IgD-negative memory B cell (primary cell): ENCODE results near the gene UBTD1. TPM values are rescaled to one million over a fixed set of nuclear protein-coding genes. Genes with fewer than 3 reads are reported as not detected.
"Not testable (repeated sequence)": the region's sequence is repeated elsewhere in the genome, so short reads cannot be mapped to it uniquely, and the experiment has no call there.

Source experiments
- H3K27ac Mint-ChIP-seq, 3 donors: one replicate each; pipeline ENCODE4 v1.8.0; 2020 to 2022; ENCODE audit warnings: mild to moderate bottlenecking in 3 of 3, mixed read lengths in 3 of 3, moderate library complexity in 1 of 3
- H3K27me3 Mint-ChIP-seq: one replicate; pipeline ENCODE4 v1.8.0; 2021; ENCODE audit warnings: mixed read lengths
- H3K36me3 Mint-ChIP-seq: one replicate; pipeline ENCODE4 v1.8.0; 2020; ENCODE audit warnings: mild to moderate bottlenecking, mixed read lengths
- H3K4me1 Mint-ChIP-seq, 3 donors: one replicate each; pipeline ENCODE4 v1.8.0; 2020 to 2022; ENCODE audit warnings: mixed read lengths in 3 of 3, mild to moderate bottlenecking in 1 of 3
- H3K4me3 Mint-ChIP-seq, 4 donors: one replicate each; pipeline ENCODE4 v1.8.0; 2020 to 2022; ENCODE audit warnings: mild to moderate bottlenecking in 4 of 4, mixed read lengths in 4 of 4, moderate library complexity in 3 of 4
- H3K9me3 Mint-ChIP-seq, 3 donors: one replicate each; pipeline ENCODE4 v1.8.0; 2020 to 2021; ENCODE audit warnings: mixed read lengths in 3 of 3, mild to moderate bottlenecking in 1 of 3
- polyA plus RNA-seq: library from polyadenylated mRNA; unstranded; fragments of 300-500 nt; fragmentation: Illumina TruSeq; gene quantifications from one replicate; pipeline ENCODE4 v1.2.3, GENCODE V29; 2021

Gene UBTD1
- polyA plus RNA-seq, 1 donor from 2014 or later = 1.2 TPM

DNA sequence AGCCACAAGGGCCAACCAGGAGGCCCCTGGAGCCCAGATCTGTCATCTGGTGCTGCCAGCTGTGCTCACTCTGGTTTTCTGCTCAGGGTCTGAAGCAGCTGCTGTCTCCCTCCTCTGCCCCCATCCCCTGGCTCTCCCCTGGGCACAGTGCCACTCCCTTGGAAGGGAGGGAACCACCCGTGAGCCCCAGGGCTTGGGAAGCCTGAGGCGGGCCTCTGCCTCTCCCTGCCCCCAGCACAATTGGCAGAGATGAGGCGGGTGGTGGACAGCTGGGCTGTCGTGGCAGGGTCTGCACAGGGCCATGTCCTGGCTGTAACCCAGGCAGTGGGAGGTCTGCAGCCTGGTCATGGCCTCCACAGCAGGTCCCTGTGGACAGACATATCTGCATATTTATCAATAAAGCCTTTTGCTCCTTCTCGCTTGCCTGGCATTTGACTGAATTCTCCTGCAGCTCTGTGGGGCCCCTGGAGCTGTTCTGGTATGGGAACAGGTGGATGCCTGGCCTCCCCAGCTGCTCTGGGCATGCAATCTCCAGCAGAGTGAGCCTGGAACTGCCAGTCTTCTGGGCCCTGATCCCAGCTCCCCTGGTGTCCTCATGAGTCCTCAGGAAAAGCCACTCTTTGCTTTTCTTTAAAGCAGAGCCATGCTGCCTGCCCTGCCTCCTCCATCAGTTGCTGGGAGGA, 72.2 kb downstream of the UBTD1 start:
- Mint-ChIP-seq H3K27me3 (peaks cover 3% of the 10 kb centered on the region), H3K36me3 (no peaks in the 10 kb centered on the region), H3K4me1 (no peaks in the 10 kb centered on the region), H3K27ac (no peak overlapping the region), H3K4me3 (no peak overlapping the region), H3K9me3 (no peaks in the 10 kb centered on the region)

GRCh38 chr10:97571622-97572021, 72.9 kb downstream of the UBTD1 start:
- no peaks in the 10 kb centered on the region for H3K36me3 Mint-ChIP-seq
- H3K27ac Mint-ChIP-seq = no peak overlapping the region
- peaks cover 3% of the 10 kb centered on the region for H3K27me3 Mint-ChIP-seq
- H3K4me3 Mint-ChIP-seq = no peak overlapping the region
- H3K9me3 Mint-ChIP-seq = no peaks in the 10 kb centered on the region
- no peaks in the 10 kb centered on the region for H3K4me1 Mint-ChIP-seq

DNA sequence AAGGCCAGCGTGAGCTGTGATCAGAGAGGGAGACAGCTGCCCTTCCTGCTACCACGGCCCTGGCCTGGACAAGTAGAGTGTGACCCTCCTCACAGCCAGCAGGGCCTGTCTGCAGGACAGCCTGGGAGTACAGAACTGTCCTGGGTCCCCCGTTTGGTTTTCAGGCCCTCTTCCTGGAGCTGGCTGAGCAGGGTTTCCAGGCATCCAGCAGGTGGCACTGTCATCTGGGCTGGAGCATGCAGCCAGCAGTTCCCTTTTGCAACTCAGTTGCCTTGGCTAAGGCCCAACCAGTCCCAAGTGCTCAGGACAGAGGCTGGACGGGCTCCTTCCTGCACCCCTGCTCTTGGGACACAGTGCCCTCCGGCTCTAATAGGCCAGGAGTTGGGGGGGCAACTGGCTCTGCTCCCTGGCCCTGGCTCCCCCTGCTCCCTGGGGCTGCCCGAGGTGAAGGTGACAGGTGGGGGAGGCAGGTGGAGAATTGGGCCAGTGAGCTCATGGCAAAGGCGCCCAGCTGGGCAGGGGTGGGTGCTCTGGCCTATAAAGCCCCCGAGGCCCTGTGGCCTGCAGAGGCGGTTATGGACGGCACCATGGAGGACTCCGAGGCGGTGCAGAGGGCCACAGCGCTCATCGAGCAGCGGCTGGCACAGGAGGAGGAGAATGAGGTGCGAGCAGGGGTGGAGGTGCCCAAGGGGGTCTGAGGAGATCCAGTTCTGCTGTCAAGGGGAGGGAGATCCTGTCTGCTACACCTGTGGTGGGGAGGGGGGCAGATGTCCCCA, 73.7 kb downstream of the UBTD1 start, which contains the start of gene ANKRD2:
Gene ANKRD2, plus strand, starts transcription at position 566 of the 776 bp plus-strand sequence. Its CDS starts 10 bp downstream, at position 576.
- H3K27ac Mint-ChIP-seq = no peak within 1 kb of the TSS
- H3K4me1 Mint-ChIP-seq = no peaks in the 10 kb centered on the region
- no peaks in the 10 kb centered on the region for H3K36me3 Mint-ChIP-seq

DNA sequence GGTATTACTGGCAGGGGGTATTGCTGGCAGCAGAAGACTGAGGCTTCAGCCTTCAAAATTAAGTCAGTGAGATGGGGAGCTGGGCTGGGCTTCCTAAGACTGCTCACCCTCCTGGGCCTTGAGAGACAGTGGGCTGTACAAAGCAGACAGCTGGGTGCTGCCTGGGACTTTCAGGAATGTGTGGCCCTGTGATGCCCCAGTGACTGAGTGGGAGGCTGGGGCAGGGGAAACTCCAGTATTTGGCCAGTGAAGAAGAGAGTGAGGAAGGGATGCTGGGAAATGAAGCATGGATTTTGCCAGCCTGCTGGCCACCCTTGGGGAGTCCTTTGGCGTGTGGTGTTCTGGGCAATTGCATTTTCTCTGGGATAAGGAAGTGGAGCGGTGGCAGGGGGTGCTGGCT, 74.3 kb downstream of the UBTD1 start:
- H3K27me3 Mint-ChIP-seq = peaks cover 3% of the 10 kb centered on the region
- H3K4me3 Mint-ChIP-seq = no peak overlapping the region
- H3K9me3 Mint-ChIP-seq = no peaks in the 10 kb centered on the region
- no peaks in the 10 kb centered on the region for H3K36me3 Mint-ChIP-seq
- no peaks in the 10 kb centered on the region for H3K4me1 Mint-ChIP-seq
- no peak overlapping the region for H3K27ac Mint-ChIP-seq

More for the DNA sequence above, 73.7 kb downstream of the UBTD1 start, which contains the start of gene ANKRD2:
- H3K9me3 Mint-ChIP-seq = no peaks in the 10 kb centered on the region
- H3K27me3 Mint-ChIP-seq = peaks cover 3% of the 10 kb centered on the region
- H3K4me3 Mint-ChIP-seq = no peak within 1 kb of the TSS

- Mint-ChIP-seq H3K36me3 (no peaks in the 10 kb centered on the region), H3K27me3 (peaks cover 4% of the 10 kb centered on the region), H3K27ac (no peak overlapping the region), H3K4me1 (no peaks in the 10 kb centered on the region), H3K4me3 (no peak overlapping the region), H3K9me3 (no peaks in the 10 kb centered on the region)
Measured at GRCh38 chr10:97573672-97574071, 74.9 kb downstream of the UBTD1 start.

DNA sequence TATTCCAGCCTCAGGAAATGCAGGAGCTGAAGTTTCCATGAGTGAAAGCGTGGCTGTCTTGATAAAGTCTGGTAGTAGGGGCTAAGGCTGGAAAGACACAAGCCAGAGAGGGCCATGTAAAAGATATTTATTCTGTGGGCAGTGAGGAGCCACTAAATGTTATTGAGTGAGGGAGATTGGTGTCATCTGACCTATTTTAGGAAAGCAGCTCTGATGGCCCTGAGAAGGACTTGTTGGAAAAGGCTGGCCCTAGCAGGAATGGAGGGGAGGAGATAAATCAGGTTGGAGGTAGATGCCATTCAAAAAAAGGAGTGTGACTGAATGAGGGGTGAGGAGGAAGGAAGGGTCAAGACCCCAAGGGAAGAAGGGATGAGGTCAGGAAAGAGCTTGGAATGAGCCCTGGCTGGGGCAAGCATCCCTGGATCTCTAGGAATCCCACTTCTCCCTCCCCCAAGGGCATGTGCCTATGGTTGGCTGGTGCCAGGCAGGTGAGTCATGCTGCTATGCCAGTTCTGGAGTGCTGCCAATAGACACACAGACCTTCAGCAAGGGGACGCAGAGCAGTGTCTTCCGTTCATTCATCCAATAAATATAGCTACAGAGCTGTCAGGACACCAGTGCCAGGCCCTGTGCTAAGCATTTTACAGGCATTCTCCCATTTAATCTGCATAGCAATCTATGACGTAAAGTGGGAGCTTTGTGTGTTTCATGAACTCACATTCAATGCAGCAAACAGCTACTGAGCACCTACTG, 75.8 kb downstream of the UBTD1 start:
- Mint-ChIP-seq H3K36me3 (no peaks in the 10 kb centered on the region), H3K4me3 (no peak overlapping the region), H3K27ac (peak overlapping the region in 1 of 3 donors; percentile 58), H3K4me1 (no peaks in the 10 kb centered on the region), H3K27me3 (peaks cover 4% of the 10 kb centered on the region), H3K9me3 (no peaks in the 10 kb centered on the region)

DNA sequence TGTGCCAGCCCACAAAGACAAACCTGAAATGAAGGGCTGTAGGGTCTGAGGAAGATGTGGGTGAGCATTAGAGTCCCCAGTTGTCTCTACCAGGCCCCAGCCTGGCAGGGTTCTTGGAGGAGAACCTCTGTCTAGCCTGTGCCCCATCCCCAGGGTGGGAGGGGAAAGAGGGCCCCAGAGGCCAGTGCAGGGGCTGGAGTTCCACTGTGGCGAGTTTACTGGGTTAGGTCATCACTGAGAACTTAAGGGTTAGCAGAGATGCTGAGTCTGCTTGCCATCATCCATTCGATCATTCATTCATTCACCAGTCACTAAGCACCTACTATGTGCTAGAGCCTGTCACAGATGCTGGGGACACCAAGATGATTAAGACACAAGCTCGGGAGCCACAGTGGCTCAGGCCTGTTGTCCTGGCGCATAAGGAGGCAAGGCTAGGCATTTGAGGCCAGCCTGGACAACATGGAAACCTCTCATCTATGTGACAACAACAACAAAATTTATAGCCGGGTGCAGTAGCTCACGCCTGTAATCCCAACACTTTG, 76.5 kb downstream of the UBTD1 start:
- Mint-ChIP-seq H3K36me3 (no peaks in the 10 kb centered on the region), H3K4me1 (no peaks in the 10 kb centered on the region), H3K27ac (no peak overlapping the region), H3K4me3 (no peak overlapping the region), H3K27me3 (peaks cover 6% of the 10 kb centered on the region), H3K9me3 (no peaks in the 10 kb centered on the region)

DNA sequence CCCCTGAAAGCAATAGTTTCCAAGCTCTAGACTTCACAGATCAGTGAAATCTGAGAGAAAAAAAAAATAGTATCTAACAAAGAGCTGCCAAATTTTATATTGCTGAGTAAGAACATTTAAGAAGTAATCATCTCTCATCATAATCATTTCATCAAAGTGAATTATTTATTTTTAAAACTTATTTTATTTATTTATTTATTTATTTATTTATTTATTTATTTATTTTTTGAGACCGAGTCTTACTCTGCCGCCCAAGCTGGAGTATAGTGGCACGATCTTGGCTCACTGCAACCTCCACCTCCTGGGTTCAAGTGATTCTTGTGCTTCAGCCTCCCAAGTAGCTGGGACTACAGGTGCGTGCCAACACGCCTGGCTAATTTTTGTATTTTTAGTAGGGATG, 77.8 kb downstream of the UBTD1 start:
- H3K4me1 Mint-ChIP-seq, H3K4me3 Mint-ChIP-seq, H3K9me3 Mint-ChIP-seq: not testable (repeated sequence)

DNA sequence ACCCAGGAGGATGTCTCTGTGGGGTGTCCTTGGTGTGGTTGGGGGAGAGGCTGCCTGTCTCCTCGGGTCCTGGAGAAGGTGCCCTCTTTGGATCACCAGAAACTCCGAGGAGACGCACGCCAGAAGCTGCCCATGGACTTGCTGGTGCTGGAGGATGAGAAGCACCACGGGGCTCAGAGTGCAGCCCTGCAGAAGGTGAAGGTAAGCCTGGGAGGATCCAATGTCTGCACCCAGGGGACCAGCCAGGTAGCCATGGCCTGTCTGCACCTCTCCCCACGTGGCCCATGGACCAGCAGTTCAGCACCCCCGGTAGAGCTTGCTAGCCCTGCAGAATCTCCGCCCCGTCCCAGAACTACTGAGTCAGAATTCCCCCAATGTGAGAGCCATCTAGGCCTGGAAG, 79.0 kb downstream of the UBTD1 start:
- H3K36me3 Mint-ChIP-seq = no peaks in the 10 kb centered on the region

More for the DNA sequence above, 77.8 kb downstream of the UBTD1 start:
- not testable (repeated sequence) for H3K27me3 Mint-ChIP-seq, H3K36me3 Mint-ChIP-seq
- H3K27ac Mint-ChIP-seq = peak overlapping the region in 1 of 3 donors; percentile 84

GRCh38 chr10:97578171-97578844, 79.6 kb downstream of the UBTD1 start:
- Mint-ChIP-seq H3K4me1 (no peaks in the 10 kb centered on the region), H3K9me3 (no peaks in the 10 kb centered on the region), H3K4me3 (no peak overlapping the region), H3K27me3 (peaks cover 2% of the 10 kb centered on the region), H3K36me3 (no peaks in the 10 kb centered on the region), H3K27ac (no peak overlapping the region)

More for the DNA sequence above, 79.0 kb downstream of the UBTD1 start:
- H3K27ac Mint-ChIP-seq = no peak overlapping the region
- H3K27me3 Mint-ChIP-seq = peaks cover 6% of the 10 kb centered on the region
- no peaks in the 10 kb centered on the region for H3K9me3 Mint-ChIP-seq
- H3K4me1 Mint-ChIP-seq = no peaks in the 10 kb centered on the region
- no peak overlapping the region for H3K4me3 Mint-ChIP-seq

DNA sequence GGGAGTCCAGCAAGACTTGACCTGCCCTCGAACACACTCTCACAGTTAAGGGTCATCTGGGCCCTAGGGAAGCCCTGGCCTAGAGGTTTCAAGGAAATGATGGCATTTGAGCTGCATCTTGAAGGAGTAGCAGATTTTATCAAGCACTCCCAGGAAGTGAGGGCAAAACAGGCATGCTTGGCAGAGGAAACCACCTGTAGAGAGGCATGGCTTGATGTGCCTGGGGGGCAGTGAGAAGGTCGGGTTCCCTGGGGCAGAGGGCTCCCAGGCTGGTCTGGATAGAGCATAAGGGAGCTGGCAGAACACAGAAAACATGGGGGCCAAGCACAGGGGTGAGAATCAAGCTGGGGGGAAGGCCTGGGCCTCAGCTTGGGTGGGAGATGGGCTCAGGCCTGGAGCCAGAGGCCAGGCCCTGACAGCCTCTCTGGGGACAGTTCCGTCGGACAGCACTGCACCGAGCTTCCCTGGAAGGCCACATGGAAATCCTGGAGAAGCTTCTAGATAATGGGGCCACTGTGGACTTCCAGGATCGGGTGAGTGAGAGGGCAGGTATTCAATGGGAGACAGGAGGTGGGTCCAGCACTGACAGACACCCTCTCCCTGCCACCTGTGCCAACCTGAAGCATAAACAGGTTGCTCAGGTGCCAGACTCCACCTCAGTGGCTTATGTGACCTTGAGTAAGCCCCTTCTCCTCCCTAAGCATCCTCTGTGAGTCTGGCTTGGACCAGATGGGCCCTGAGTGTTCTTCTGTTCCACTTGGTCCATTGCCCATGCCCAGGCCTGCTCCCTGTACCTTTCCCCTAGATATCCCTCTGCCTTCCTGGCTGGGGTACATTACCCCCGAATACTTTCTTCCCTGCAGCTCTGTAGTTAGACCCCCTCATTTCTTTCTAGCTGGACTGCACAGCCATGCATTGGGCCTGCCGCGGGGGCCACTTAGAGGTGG, 82.0 kb downstream of the UBTD1 start:
- H3K4me3 Mint-ChIP-seq = no peak overlapping the region
- H3K36me3 Mint-ChIP-seq = no peaks in the 10 kb centered on the region
- no peaks in the 10 kb centered on the region for H3K4me1 Mint-ChIP-seq
- no peak overlapping the region for H3K27ac Mint-ChIP-seq
- H3K27me3 Mint-ChIP-seq = peaks cover 2% of the 10 kb centered on the region
- no peaks in the 10 kb centered on the region for H3K9me3 Mint-ChIP-seq

GRCh38 chr10:97582169-97582568, 83.4 kb downstream of the UBTD1 start:
- Mint-ChIP-seq H3K4me1 (no peaks in the 10 kb centered on the region), H3K4me3 (no peak overlapping the region), H3K27ac (no peak overlapping the region), H3K36me3 (no peaks in the 10 kb centered on the region), H3K9me3 (no peaks in the 10 kb centered on the region), H3K27me3 (peaks cover 2% of the 10 kb centered on the region)

- Mint-ChIP-seq H3K36me3 (no peaks in the 10 kb centered on the region), H3K27ac (no peak overlapping the region), H3K9me3 (no peaks in the 10 kb centered on the region), H3K4me3 (no peak overlapping the region), H3K27me3 (peaks cover 1% of the 10 kb centered on the region), H3K4me1 (no peaks in the 10 kb centered on the region)
Measured at GRCh38 chr10:97583476-97583875, 84.8 kb downstream of the UBTD1 start.
